SH-SY5Y (cell line): ENCODE measurements around the gene ADM2.

ENCODE experiments used
- GATA2 ChIP-seq: IDR thresholded peaks from 2 replicates; pipeline ENCODE4 v1.6.1; 2011; ENCODE audit warnings: mild to moderate bottlenecking, low read depth, low read length
- GATA3 ChIP-seq: IDR thresholded peaks from 2 replicates; pipeline ENCODE4 v1.6.1; 2011; ENCODE audit warnings: low read depth, mild to moderate bottlenecking, low read length, moderate library complexity

GRCh38 chr22:50485221-50486131 is 4.1 kb downstream of the ADM2 start:
- TF ChIP-seq GATA3 (no peak), GATA2 (no peak)
